Left lung (tissue), 14 donors: ENCODE measurements around the gene RNF175. TPM values are rescaled to one million over a fixed set of nuclear protein-coding genes. Genes with fewer than 3 reads are reported as not detected.
A peak's percentile ranks its signal among the peaks of the same experiment; 100 is the strongest.

Experiments
- ATAC-seq: fragments of 200-7000 bp; cut with Tn5 transposase; one replicate; pipeline ENCODE4 v1.9.1; 2020; ENCODE audit warnings: moderate library complexity
- DNase-seq, 4 donors: peaks; one replicate each; pipeline ENCODE4 v3.0.0-alpha.2; 2013 to 2020
- H3K27ac ChIP-seq, 2 donors: fragments of 200-600 bp; sonication (generic) in 1 of 2; one replicate each; pipeline versions ENCODE4 v1.5.0 to v1.8.0; 2020 to 2021
- H3K27me3 ChIP-seq, 2 donors: fragments of 200-600 bp; sonication (generic) in 1 of 2; one replicate each; pipeline versions ENCODE4 v1.5.0 to v1.8.0; 2020 to 2021
- H3K36me3 ChIP-seq, 2 donors: fragments of 200-600 bp; sonication (generic) in 1 of 2; one replicate each; pipeline versions ENCODE4 v1.5.0 to v1.8.0; 2020 to 2021
- H3K4me1 ChIP-seq, 2 donors: fragments of 200-600 bp; one replicate each; pipeline ENCODE4 v1.8.0; 2021
- H3K4me3 ChIP-seq, 2 donors: fragments of 200-600 bp; sonication (generic) in 1 of 2; one replicate each; pipeline versions ENCODE4 v1.5.0 to v1.8.0; 2020 to 2021; ENCODE audit warnings: mild to moderate bottlenecking in 1 of 2
- H3K9me3 ChIP-seq, 2 donors: fragments of 200-600 bp; sonication (generic) in 1 of 2; one replicate each; pipeline versions ENCODE4 v1.5.0 to v1.8.0; 2020 to 2021
- CTCF ChIP-seq, 2 donors: fragments of 200-600 bp; sonication (generic) in 1 of 2; IDR thresholded peaks; one replicate each; pipeline versions ENCODE4 v1.5.0 to v1.8.0; 2021; ENCODE audit warnings: antibody characterized with exemption in 2 of 2
- intact Hi-C, 2 donors: fragments of 100-400 bp; cut with DNase I; formaldehyde crosslinking; loops; one replicate each; pipeline versions ENCODE4 v1.11.2 to v1.14.2; 2022
- long read RNA-seq, 12 donors: library from polyadenylated mRNA in 2 of 12; unstranded in 2 of 12; transcript quantifications; one replicate each; pipeline ENCODE4 v2.0.0 and lab custom pipeline, GENCODE V29; 2019 to 2026
- polyA plus RNA-seq, 6 donors: library from polyadenylated mRNA; unstranded; fragments of 120-200 nt; gene quantifications; one replicate each; pipeline ENCODE4 v1.2.1, GENCODE V29; 2013; ENCODE audit not compliant: insufficient read length in 6 of 6
- total RNA-seq, 2 donors: library from RNA; stranded (reverse); fragmentation: NEBNext Ultra II Directional; extraction: Animal tissue kit (Norgen Biotek cat#: 25700); gene quantifications; one replicate each; pipeline ENCODE4 v1.2.1, GENCODE V29; 2021
- donor health status: DM: no; HTN: yes; CAD: no.
- donor health status: DM: no; HTN: no; CAD: no.

RNF175 gene
- total RNA-seq (under 1 TPM in 1 of 2 donors, not detected in 1; 0.23 TPM), polyA plus RNA-seq (1 to 10 TPM; 6.4 to 9.5 (median 7.4) TPM)
- long read RNA-seq, donor 1: 0 reads
- long read RNA-seq, donor 2, partial matches to known transcripts: 0 of 2 reads
- long read RNA-seq, donor 2, other reads (novel, unspliced or antisense): 0 of 2 reads
- long read RNA-seq, donor 3, partial matches to known transcripts: 0 of 1 reads
- long read RNA-seq, donor 3, other reads (novel, unspliced or antisense): 0 of 1 reads
- long read RNA-seq, donor 4: 0 reads
- long read RNA-seq, donor 5: 0 reads
- long read RNA-seq, donor 6: 0 reads
- long read RNA-seq, donor 7, partial matches to known transcripts: 0 of 1 reads
- long read RNA-seq, donor 7, other reads (novel, unspliced or antisense): 0 of 1 reads
- long read RNA-seq, donor 8: 0 reads
- long read RNA-seq, donor 9: 0 reads
- long read RNA-seq, donor 10: 0 reads
- long read RNA-seq, donor 11, transcript RNF175-201 (9 exons, 1,604 nt): major isoform, 7 of 27 reads
- long read RNA-seq, donor 11, partial matches to known transcripts: 10 of 27 reads
- long read RNA-seq, donor 11, other reads (novel, unspliced or antisense): 9 of 27 reads
- long read RNA-seq, donor 12: 0 reads

GRCh38 chr4:153759407-153760316 is at the start of gene RNF175:
Gene RNF175 (minus strand): TSS chr4:153760024. CDS start chr4:153759862, 162 bp downstream.
- Histone ChIP-seq H3K27ac (no peak within 1 kb of the TSS), H3K27me3 (peaks cover 4 to 58% of the 10 kb centered on the region in 2 donors), H3K9me3 (no peaks in the 10 kb centered on the region), H3K4me1 (peaks cover 0 to 8% of the 10 kb centered on the region in 2 donors), H3K36me3 (no peaks in the 10 kb centered on the region), H3K4me3 (peak within 1 kb of the TSS; percentile 31 to 35)
- TF ChIP-seq CTCF (IDR thresholded peaks at IDR 0.05): no peak
- intact Hi-C loops: loop anchor here in 1 of 2 donors (10.0 kb wide), 1 partner anchor 125 kb away; no protein-coding TSS in a partner anchor
- ATAC-seq (peak; percentile 68), DNase-seq (peak in 2 of 4 donors; percentile 40 to 85)

GRCh38 chr4:153809307-153809706 is 49.5 kb upstream of the RNF175 start:
- H3K9me3 ChIP-seq: no peaks in the 10 kb centered on the region
- H3K4me3 ChIP-seq: no peak overlapping the region
- TF ChIP-seq CTCF (IDR thresholded peaks at IDR 0.05): no peak
- ATAC-seq (no peak), DNase-seq (no peak)
- no peaks in the 10 kb centered on the region for H3K27me3 ChIP-seq
- no peak overlapping the region for H3K27ac ChIP-seq
- H3K4me1 ChIP-seq: no peaks in the 10 kb centered on the region
- intact Hi-C loops: no loop called here
- no peaks in the 10 kb centered on the region for H3K36me3 ChIP-seq

- intact Hi-C loops: no loop called here
- Histone ChIP-seq H3K9me3 (no peaks in the 10 kb centered on the region), H3K4me3 (no peak overlapping the region), H3K27me3 (no peaks in the 10 kb centered on the region), H3K4me1 (no peaks in the 10 kb centered on the region), H3K27ac (no peak overlapping the region), H3K36me3 (no peaks in the 10 kb centered on the region)
- DNase-seq (no peak), ATAC-seq (peak; percentile 83)
- TF ChIP-seq CTCF (IDR thresholded peaks at IDR 0.05): no peak
Observed at GRCh38 chr4:153808175-153808574, 48.4 kb upstream of the RNF175 start.

GRCh38 chr4:153806073-153806472 is 46.2 kb upstream of the RNF175 start:
- no peak for TF ChIP-seq CTCF (IDR thresholded peaks at IDR 0.05)
- no peaks in the 10 kb centered on the region for H3K4me1 ChIP-seq
- no peaks in the 10 kb centered on the region for H3K27me3 ChIP-seq
- intact Hi-C loops: no loop called here
- H3K9me3 ChIP-seq: no peaks in the 10 kb centered on the region
- H3K27ac ChIP-seq: no peak overlapping the region
- DNase-seq (peak in 1 of 4 donors; percentile 73), ATAC-seq (no peak)
- H3K4me3 ChIP-seq: no peak overlapping the region
- no peaks in the 10 kb centered on the region for H3K36me3 ChIP-seq
